ENCODE measurements around the gene RETREG2.
A peak's percentile ranks its signal among the peaks of the same experiment; 100 is the strongest.

RETREG2 gene, protein sequence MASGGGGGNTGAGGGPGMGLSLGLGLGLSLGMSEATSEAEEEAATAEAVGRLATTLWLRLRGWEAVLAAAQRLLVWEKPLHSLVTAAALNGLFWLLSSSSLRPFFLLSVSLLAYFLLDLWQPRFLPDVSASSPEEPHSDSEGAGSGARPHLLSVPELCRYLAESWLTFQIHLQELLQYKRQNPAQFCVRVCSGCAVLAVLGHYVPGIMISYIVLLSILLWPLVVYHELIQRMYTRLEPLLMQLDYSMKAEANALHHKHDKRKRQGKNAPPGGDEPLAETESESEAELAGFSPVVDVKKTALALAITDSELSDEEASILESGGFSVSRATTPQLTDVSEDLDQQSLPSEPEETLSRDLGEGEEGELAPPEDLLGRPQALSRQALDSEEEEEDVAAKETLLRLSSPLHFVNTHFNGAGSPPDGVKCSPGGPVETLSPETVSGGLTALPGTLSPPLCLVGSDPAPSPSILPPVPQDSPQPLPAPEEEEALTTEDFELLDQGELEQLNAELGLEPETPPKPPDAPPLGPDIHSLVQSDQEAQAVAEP

DNA sequence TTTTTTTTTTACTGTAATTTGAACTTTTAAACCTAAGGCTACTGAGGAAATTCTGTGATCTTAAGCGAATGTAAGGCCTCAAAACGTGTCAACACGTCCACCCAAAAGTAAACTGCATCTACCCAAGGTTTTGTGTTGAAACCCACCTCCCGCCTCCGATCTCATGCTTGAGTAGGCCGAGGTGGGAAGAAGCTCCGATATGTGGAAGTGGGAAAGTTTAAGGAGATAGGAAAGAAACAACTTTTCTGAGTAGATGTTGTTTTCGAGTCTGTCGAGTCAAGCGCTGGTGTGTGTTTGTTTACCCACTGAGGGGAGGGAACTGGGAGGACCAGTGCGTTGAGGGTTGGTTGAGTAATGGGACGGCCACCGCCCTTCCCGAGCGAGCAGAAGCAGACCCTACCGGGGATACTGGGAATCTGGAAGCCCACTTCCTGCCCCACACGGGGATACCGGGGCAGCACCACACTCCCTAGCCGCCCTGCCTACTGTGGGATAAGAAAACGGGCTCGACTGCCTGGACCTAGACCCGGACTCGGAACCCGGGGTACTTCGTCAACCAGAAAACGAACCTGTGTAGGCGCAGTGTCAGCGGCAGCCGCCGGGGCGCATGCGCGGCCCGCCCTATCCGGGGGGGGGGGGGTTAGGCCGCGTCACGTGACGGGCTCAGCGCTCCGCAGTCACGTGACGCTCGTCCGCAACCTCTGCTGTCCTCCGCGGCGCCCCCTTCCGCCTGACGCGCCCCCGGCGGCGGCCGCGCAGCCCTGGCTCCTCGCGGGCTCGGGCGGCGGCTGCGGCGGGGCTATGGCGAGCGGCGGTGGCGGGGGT lies at the start of gene RETREG2:
RETREG2 (plus strand) TSS at position 724 of the 825 bp plus-strand sequence; CDS start at position 802, 78 bp downstream.
- Mint-ChIP-seq H3K36me3 (ENCODE audit: insufficient read depth) (peaks cover 49% of the 10 kb centered on the region), H3K27me3 (no peaks in the 10 kb centered on the region), H3K27ac (ENCODE audit: low read depth) (peak within 1 kb of the TSS; percentile 99), H3K4me3 (peak within 1 kb of the TSS; percentile 79), H3K9me3 (no peaks in the 10 kb centered on the region), H3K4me1 (peaks cover 61% of the 10 kb centered on the region)
- ATAC-seq (replicated peaks; ENCODE audit: extremely low read depth, poor library complexity, severe bottlenecking) (peak; percentile 55), DNase-seq (ENCODE audit: low spot score in 2 of 2) (peak; percentile 71)

DNA sequence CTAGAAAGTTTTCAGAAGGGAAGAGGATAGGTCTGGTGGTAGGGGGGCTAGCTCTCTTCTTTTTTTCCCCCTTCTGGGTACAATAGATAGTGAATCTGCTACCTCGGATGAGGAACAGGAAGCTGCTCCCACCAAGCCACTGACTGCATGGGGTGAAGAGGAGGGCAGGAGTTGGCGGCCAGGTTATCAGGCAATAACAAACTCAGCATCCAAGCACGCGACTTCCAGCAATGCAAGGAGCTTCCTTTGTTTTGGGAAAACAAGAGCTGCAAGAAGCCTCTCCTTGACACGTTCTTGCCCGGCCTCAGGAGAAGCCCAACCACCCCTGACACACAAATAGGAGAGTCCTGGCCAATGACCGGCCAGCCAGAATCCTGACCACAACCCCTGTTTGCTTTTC lies 49.7 kb upstream of the RETREG2 start:
- DNase-seq (ENCODE audit: low spot score in 2 of 2) (no peak), ATAC-seq (replicated peaks; ENCODE audit: extremely low read depth, poor library complexity, severe bottlenecking) (no peak)
- no peak overlapping the region for H3K27ac Mint-ChIP-seq (ENCODE audit: low read depth)
- H3K36me3 Mint-ChIP-seq (ENCODE audit: insufficient read depth), result peaks cover 4% of the 10 kb centered on the region
- no peaks in the 10 kb centered on the region for H3K9me3 Mint-ChIP-seq
- no peak overlapping the region for H3K4me3 Mint-ChIP-seq
- H3K4me1 Mint-ChIP-seq, result peaks cover 40% of the 10 kb centered on the region
- no peaks in the 10 kb centered on the region for H3K27me3 Mint-ChIP-seq

GRCh38 chr2:219129589-219129988 lies 48.5 kb upstream of the RETREG2 start:
- H3K4me3 Mint-ChIP-seq, result no peak overlapping the region
- H3K36me3 Mint-ChIP-seq (ENCODE audit: insufficient read depth), result peaks cover 2% of the 10 kb centered on the region
- no peak for ATAC-seq (replicated peaks; ENCODE audit: extremely low read depth, poor library complexity, severe bottlenecking)
- no peaks in the 10 kb centered on the region for H3K9me3 Mint-ChIP-seq
- no peak overlapping the region for H3K27ac Mint-ChIP-seq (ENCODE audit: low read depth)
- DNase-seq (ENCODE audit: low spot score in 2 of 2), result no peak
- no peaks in the 10 kb centered on the region for H3K27me3 Mint-ChIP-seq
- peaks cover 34% of the 10 kb centered on the region for H3K4me1 Mint-ChIP-seq

GRCh38 chr2:219131327-219131726 lies 46.7 kb upstream of the RETREG2 start:
- Mint-ChIP-seq H3K4me3 (no peak overlapping the region), H3K27me3 (no peaks in the 10 kb centered on the region), H3K27ac (ENCODE audit: low read depth) (no peak overlapping the region), H3K9me3 (no peaks in the 10 kb centered on the region), H3K4me1 (peaks cover 21% of the 10 kb centered on the region), H3K36me3 (ENCODE audit: insufficient read depth) (peaks cover 2% of the 10 kb centered on the region)
- ATAC-seq (replicated peaks; ENCODE audit: extremely low read depth, poor library complexity, severe bottlenecking), result no peak
- DNase-seq (ENCODE audit: low spot score in 2 of 2), result no peak

DNA sequence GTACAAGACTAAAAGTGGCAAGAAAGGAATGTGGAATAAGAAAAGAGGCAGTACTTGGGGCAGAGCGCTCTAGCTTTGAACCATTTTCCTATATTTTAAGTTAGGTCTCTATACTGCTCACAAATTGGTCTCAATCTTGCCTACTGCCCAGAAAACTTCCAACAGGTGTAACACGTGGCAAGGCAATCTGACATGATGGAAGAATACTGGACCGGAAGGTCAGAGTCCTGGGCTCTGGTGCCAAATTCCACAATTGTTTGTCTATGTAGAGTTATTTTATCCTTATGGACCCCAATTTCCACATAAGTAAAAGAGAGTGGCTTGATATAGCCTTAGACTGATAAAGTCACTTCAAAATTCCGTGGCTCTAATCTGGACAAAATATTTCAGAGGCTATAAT lies 46.3 kb upstream of the RETREG2 start:
- ATAC-seq (replicated peaks; ENCODE audit: extremely low read depth, poor library complexity, severe bottlenecking), result no peak
- Mint-ChIP-seq H3K4me1 (peaks cover 17% of the 10 kb centered on the region), H3K27me3 (no peaks in the 10 kb centered on the region), H3K9me3 (no peaks in the 10 kb centered on the region), H3K27ac (ENCODE audit: low read depth) (no peak overlapping the region), H3K4me3 (no peak overlapping the region), H3K36me3 (ENCODE audit: insufficient read depth) (no peaks in the 10 kb centered on the region)
- DNase-seq (ENCODE audit: low spot score in 2 of 2), result no peak

GRCh38 chr2:219133976-219134375 lies 44.1 kb upstream of the RETREG2 start:
- Mint-ChIP-seq H3K36me3 (ENCODE audit: insufficient read depth) (peaks cover 2% of the 10 kb centered on the region), H3K27me3 (no peaks in the 10 kb centered on the region), H3K4me1 (peaks cover 10% of the 10 kb centered on the region), H3K27ac (ENCODE audit: low read depth) (no peak overlapping the region), H3K9me3 (no peaks in the 10 kb centered on the region), H3K4me3 (no peak overlapping the region)
- no peak for DNase-seq (ENCODE audit: low spot score in 2 of 2)
- no peak for ATAC-seq (replicated peaks; ENCODE audit: extremely low read depth, poor library complexity, severe bottlenecking)

- H3K9me3 Mint-ChIP-seq, result no peaks in the 10 kb centered on the region
- H3K27me3 Mint-ChIP-seq, result no peaks in the 10 kb centered on the region
- no peak for ATAC-seq (replicated peaks; ENCODE audit: extremely low read depth, poor library complexity, severe bottlenecking)
- H3K36me3 Mint-ChIP-seq (ENCODE audit: insufficient read depth), result peaks cover 29% of the 10 kb centered on the region
- H3K27ac Mint-ChIP-seq (ENCODE audit: low read depth), result no peak overlapping the region
- no peaks in the 10 kb centered on the region for H3K4me1 Mint-ChIP-seq
- no peak overlapping the region for H3K4me3 Mint-ChIP-seq
- DNase-seq (ENCODE audit: low spot score in 2 of 2), result no peak
These were observed 37.4 kb upstream of the RETREG2 start for GRCh38 chr2:219140722-219141121.

DNA sequence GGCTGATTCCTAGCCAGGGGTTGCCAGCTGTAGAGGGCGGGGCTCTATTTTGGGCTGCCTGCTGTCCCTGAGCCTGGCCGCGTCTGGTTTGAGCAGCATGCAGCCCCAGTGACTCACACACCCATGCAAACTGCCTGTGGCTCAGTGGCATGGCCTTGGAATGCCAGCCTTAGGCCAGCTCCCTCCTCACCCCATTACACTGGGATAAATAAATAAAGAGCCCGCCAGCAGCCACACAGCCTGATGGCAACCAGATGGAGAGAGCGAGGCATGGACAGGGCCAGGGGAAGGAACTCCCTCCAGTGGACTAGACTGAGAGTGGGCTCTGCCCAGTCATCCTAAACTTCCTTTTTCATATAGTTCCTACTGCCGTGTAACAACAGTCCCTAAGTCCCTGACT lies 35.7 kb upstream of the RETREG2 start:
- Mint-ChIP-seq H3K4me1 (no peaks in the 10 kb centered on the region), H3K9me3 (no peaks in the 10 kb centered on the region), H3K27me3 (no peaks in the 10 kb centered on the region), H3K36me3 (ENCODE audit: insufficient read depth) (peaks cover 41% of the 10 kb centered on the region), H3K27ac (ENCODE audit: low read depth) (no peak overlapping the region), H3K4me3 (no peak overlapping the region)
- DNase-seq (ENCODE audit: low spot score in 2 of 2) (no peak), ATAC-seq (replicated peaks; ENCODE audit: extremely low read depth, poor library complexity, severe bottlenecking) (no peak)

DNA sequence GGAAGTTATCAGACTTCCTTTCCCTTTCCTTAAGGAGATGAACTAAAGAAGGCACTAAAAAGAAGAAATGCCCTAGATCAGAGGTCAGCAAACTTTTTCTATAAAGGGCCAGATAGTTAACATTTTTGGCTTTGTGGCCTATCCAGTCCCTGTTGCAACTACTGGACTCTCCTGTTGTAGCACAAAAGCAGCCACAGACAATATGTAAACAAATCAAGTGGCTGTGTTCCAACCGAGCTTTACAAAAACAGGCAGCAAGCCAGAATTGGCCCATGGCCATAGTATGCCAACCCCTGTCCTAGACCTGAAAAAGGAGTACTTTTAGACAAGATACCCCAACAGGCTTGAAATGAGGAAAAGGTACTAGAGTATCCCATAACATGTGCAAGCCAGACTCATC lies 28.4 kb upstream of the RETREG2 start:
- Mint-ChIP-seq H3K27me3 (no peaks in the 10 kb centered on the region), H3K4me3 (no peak overlapping the region), H3K4me1 (no peaks in the 10 kb centered on the region), H3K36me3 (ENCODE audit: insufficient read depth) (peaks cover 44% of the 10 kb centered on the region), H3K27ac (ENCODE audit: low read depth) (no peak overlapping the region), H3K9me3 (no peaks in the 10 kb centered on the region)
- DNase-seq (ENCODE audit: low spot score in 2 of 2) (no peak), ATAC-seq (replicated peaks; ENCODE audit: extremely low read depth, poor library complexity, severe bottlenecking) (no peak)

DNA sequence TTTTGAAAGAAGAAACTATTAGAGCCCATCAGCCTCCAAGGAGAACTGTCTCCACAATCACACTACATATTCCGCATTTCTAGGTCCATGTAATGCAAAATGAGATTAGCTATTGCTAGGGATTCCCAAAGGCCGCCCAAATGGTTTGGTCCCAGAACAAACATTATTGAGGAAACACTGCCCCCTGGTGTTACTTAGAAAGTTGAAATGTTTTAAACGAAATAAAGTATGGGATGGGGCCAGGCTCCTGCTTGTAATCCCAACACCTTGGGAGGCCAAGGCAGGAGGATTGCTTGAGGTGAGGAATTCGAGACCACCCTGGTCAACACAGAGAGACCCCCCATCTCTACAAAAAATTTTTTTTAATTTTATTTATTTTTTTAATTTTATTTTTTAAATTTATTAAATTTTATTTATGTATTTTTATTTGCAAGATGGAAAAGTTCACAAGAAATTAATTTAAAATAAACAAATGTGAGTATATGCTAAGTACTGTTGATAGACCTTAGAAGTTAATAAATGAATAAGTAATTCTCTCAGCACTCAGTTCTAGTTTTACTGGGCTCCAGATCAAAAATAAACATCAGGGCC lies 22.9 kb upstream of the RETREG2 start:
- no peak for DNase-seq (ENCODE audit: low spot score in 2 of 2)
- peaks cover 32% of the 10 kb centered on the region for H3K36me3 Mint-ChIP-seq (ENCODE audit: insufficient read depth)

GRCh38 chr2:219157396-219157795 lies 20.7 kb upstream of the RETREG2 start:
- Mint-ChIP-seq H3K27ac (ENCODE audit: low read depth) (no peak overlapping the region), H3K9me3 (no peaks in the 10 kb centered on the region), H3K4me1 (peaks cover 18% of the 10 kb centered on the region), H3K27me3 (no peaks in the 10 kb centered on the region), H3K36me3 (ENCODE audit: insufficient read depth) (peaks cover 33% of the 10 kb centered on the region), H3K4me3 (no peak overlapping the region)
- ATAC-seq (replicated peaks; ENCODE audit: extremely low read depth, poor library complexity, severe bottlenecking), result no peak
- DNase-seq (ENCODE audit: low spot score in 2 of 2), result no peak

More for the DNA sequence above, 22.9 kb upstream of the RETREG2 start:
- no peak for ATAC-seq (replicated peaks; ENCODE audit: extremely low read depth, poor library complexity, severe bottlenecking)
- no peaks in the 10 kb centered on the region for H3K9me3 Mint-ChIP-seq
- peaks cover 6% of the 10 kb centered on the region for H3K4me1 Mint-ChIP-seq
- no peaks in the 10 kb centered on the region for H3K27me3 Mint-ChIP-seq
- no peak overlapping the region for H3K4me3 Mint-ChIP-seq
- H3K27ac Mint-ChIP-seq (ENCODE audit: low read depth), result no peak overlapping the region

DNA sequence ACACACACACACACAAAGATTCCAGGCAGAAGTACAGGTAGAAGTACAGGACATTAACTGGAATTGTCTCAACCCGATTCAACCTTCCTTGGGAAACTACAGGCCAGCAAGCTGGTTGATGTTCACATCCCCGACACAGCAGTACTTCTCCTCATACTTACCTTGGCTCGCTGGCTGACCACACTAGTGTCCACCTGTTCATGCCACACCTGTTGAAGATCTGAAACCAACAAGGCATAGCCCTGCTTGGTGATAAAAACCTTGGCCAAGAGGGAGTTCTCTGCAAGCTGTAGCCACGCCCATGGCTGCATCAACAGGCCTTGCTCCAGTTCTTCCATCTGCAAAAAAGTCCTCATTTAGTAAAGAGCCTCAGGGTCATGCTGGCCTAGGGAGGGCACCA lies 20.1 kb upstream of the RETREG2 start:
- Mint-ChIP-seq H3K9me3 (no peaks in the 10 kb centered on the region), H3K4me3 (no peak overlapping the region), H3K36me3 (ENCODE audit: insufficient read depth) (peaks cover 33% of the 10 kb centered on the region), H3K27me3 (no peaks in the 10 kb centered on the region), H3K27ac (ENCODE audit: low read depth) (no peak overlapping the region), H3K4me1 (peaks cover 18% of the 10 kb centered on the region)
- no peak for ATAC-seq (replicated peaks; ENCODE audit: extremely low read depth, poor library complexity, severe bottlenecking)
- no peak for DNase-seq (ENCODE audit: low spot score in 2 of 2)

Data from central memory CD8-positive, alpha-beta T cell (primary cell).